ENCODE data around the gene TCFL5.

Gene TCFL5

GRCh38 chr20:62832212-62832922 is 29.3 kb downstream of the TCFL5 start:
- H3K27ac Mint-ChIP-seq: no peak overlapping the region
- no peak overlapping the region for H3K4me3 Mint-ChIP-seq
- no peak for DNase-seq
- no peaks in the 10 kb centered on the region for H3K36me3 Mint-ChIP-seq (ENCODE audit: low read depth)
- no peaks in the 10 kb centered on the region for H3K9me3 Mint-ChIP-seq
- peaks cover 2% of the 10 kb centered on the region for H3K4me1 Mint-ChIP-seq (ENCODE audit: low read depth)
- H3K27me3 Mint-ChIP-seq: no peaks in the 10 kb centered on the region

GRCh38 chr20:62831854-62832211 is 29.8 kb downstream of the TCFL5 start:
- Mint-ChIP-seq H3K4me1 (ENCODE audit: low read depth) (peaks cover 2% of the 10 kb centered on the region), H3K36me3 (ENCODE audit: low read depth) (no peaks in the 10 kb centered on the region), H3K4me3 (no peak overlapping the region), H3K27ac (no peak overlapping the region), H3K27me3 (no peaks in the 10 kb centered on the region), H3K9me3 (no peaks in the 10 kb centered on the region)
- DNase-seq: no peak

GRCh38 chr20:62831361-62831788 is 30.2 kb downstream of the TCFL5 start:
- Mint-ChIP-seq H3K36me3 (ENCODE audit: low read depth) (no peaks in the 10 kb centered on the region), H3K27me3 (no peaks in the 10 kb centered on the region), H3K9me3 (no peaks in the 10 kb centered on the region), H3K27ac (no peak overlapping the region), H3K4me3 (no peak overlapping the region), H3K4me1 (ENCODE audit: low read depth) (peaks cover 2% of the 10 kb centered on the region)
- DNase-seq: no peak

- Mint-ChIP-seq H3K9me3 (no peaks in the 10 kb centered on the region), H3K4me3 (no peak overlapping the region), H3K36me3 (ENCODE audit: low read depth) (no peaks in the 10 kb centered on the region), H3K4me1 (ENCODE audit: low read depth) (peaks cover 2% of the 10 kb centered on the region), H3K27ac (no peak overlapping the region), H3K27me3 (no peaks in the 10 kb centered on the region)
- no peak for DNase-seq
These were observed 30.8 kb downstream of the TCFL5 start for GRCh38 chr20:62830821-62831220.

GRCh38 chr20:62830251-62830650 is 31.4 kb downstream of the TCFL5 start:
- no peak for DNase-seq
- no peak overlapping the region for H3K27ac Mint-ChIP-seq
- H3K27me3 Mint-ChIP-seq: no peaks in the 10 kb centered on the region
- no peaks in the 10 kb centered on the region for H3K36me3 Mint-ChIP-seq (ENCODE audit: low read depth)
- peaks cover 2% of the 10 kb centered on the region for H3K4me1 Mint-ChIP-seq (ENCODE audit: low read depth)
- H3K9me3 Mint-ChIP-seq: no peaks in the 10 kb centered on the region
- no peak overlapping the region for H3K4me3 Mint-ChIP-seq

- Mint-ChIP-seq H3K9me3 (no peaks in the 10 kb centered on the region), H3K27me3 (no peaks in the 10 kb centered on the region), H3K4me3 (no peak overlapping the region), H3K4me1 (ENCODE audit: low read depth) (peaks cover 2% of the 10 kb centered on the region), H3K36me3 (ENCODE audit: low read depth) (no peaks in the 10 kb centered on the region), H3K27ac (no peak overlapping the region)
- DNase-seq: no peak
These were observed 32.1 kb downstream of the TCFL5 start for GRCh38 chr20:62829231-62830230.

- Mint-ChIP-seq H3K4me1 (ENCODE audit: low read depth) (peaks cover 2% of the 10 kb centered on the region), H3K27me3 (no peaks in the 10 kb centered on the region), H3K36me3 (ENCODE audit: low read depth) (no peaks in the 10 kb centered on the region), H3K4me3 (no peak overlapping the region), H3K27ac (no peak overlapping the region), H3K9me3 (no peaks in the 10 kb centered on the region)
- DNase-seq: no peak
These were observed 33.0 kb downstream of the TCFL5 start for GRCh38 chr20:62828511-62829230.

- Mint-ChIP-seq H3K9me3 (no peaks in the 10 kb centered on the region), H3K4me1 (ENCODE audit: low read depth) (peaks cover 2% of the 10 kb centered on the region), H3K27me3 (no peaks in the 10 kb centered on the region), H3K27ac (no peak overlapping the region), H3K36me3 (ENCODE audit: low read depth) (no peaks in the 10 kb centered on the region), H3K4me3 (no peak overlapping the region)
- no peak for DNase-seq
These were observed 33.6 kb downstream of the TCFL5 start for GRCh38 chr20:62828051-62828450.

GRCh38 chr20:62827311-62828038 is 34.1 kb downstream of the TCFL5 start:
- Mint-ChIP-seq H3K27me3 (no peaks in the 10 kb centered on the region), H3K4me1 (ENCODE audit: low read depth) (no peaks in the 10 kb centered on the region), H3K4me3 (no peak overlapping the region), H3K9me3 (no peaks in the 10 kb centered on the region), H3K36me3 (ENCODE audit: low read depth) (no peaks in the 10 kb centered on the region), H3K27ac (no peak overlapping the region)
- DNase-seq: no peak

GRCh38 chr20:62826646-62827310 is 34.8 kb downstream of the TCFL5 start:
- DNase-seq: no peak
- Mint-ChIP-seq H3K27me3 (no peaks in the 10 kb centered on the region), H3K36me3 (ENCODE audit: low read depth) (no peaks in the 10 kb centered on the region), H3K4me1 (ENCODE audit: low read depth) (no peaks in the 10 kb centered on the region), H3K4me3 (no peak overlapping the region), H3K9me3 (no peaks in the 10 kb centered on the region), H3K27ac (no peak overlapping the region)

GRCh38 chr20:62825986-62826645 is 35.5 kb downstream of the TCFL5 start:
- no peaks in the 10 kb centered on the region for H3K4me1 Mint-ChIP-seq (ENCODE audit: low read depth)
- no peaks in the 10 kb centered on the region for H3K9me3 Mint-ChIP-seq
- no peaks in the 10 kb centered on the region for H3K27me3 Mint-ChIP-seq
- H3K36me3 Mint-ChIP-seq (ENCODE audit: low read depth): no peaks in the 10 kb centered on the region
- no peak for DNase-seq
- H3K27ac Mint-ChIP-seq: no peak overlapping the region
- H3K4me3 Mint-ChIP-seq: no peak overlapping the region

GRCh38 chr20:62825333-62825985 is 36.2 kb downstream of the TCFL5 start:
- no peak overlapping the region for H3K4me3 Mint-ChIP-seq
- H3K27ac Mint-ChIP-seq: no peak overlapping the region
- no peak for DNase-seq
- no peaks in the 10 kb centered on the region for H3K36me3 Mint-ChIP-seq (ENCODE audit: low read depth)
- no peaks in the 10 kb centered on the region for H3K4me1 Mint-ChIP-seq (ENCODE audit: low read depth)
- no peaks in the 10 kb centered on the region for H3K27me3 Mint-ChIP-seq
- no peaks in the 10 kb centered on the region for H3K9me3 Mint-ChIP-seq
